A673 (cell line): ENCODE measurements around the gene RNGTT.

Experiments used
- CTCF ChIP-seq: fragments of 300-800, 200-600 bp; sonication (generic); conservative IDR thresholded peaks from 2 replicates; pipeline ENCODE4 v1.5.1; 2017; ENCODE audit warnings: low read depth, mild to moderate bottlenecking, antibody characterized with exemption, low read length, moderate library complexity, mixed read lengths
- EZH2 ChIP-seq: fragments of 200-600 bp; sonication (generic); IDR thresholded peaks from 2 replicates; pipeline ENCODE4 v1.6.1; 2017; ENCODE audit warnings: borderline replicate concordance, low read depth, mild to moderate bottlenecking, mixed read lengths, antibody characterized with exemption, low read length; ENCODE audit not compliant: poor library complexity, severe bottlenecking

- no peak for TF ChIP-seq CTCF
- no peak for TF ChIP-seq EZH2
These were observed 54.5 kb downstream of the RNGTT start for GRCh38 chr6:88908598-88909548.
